ENCODE results near the gene SCGB2A2.

SCGB2A2 gene

GRCh38 chr11:62269654-62270278 is at the start of gene SCGB2A2:
Gene SCGB2A2 (plus strand): TSS chr11:62270158. CDS start chr11:62270217, 59 bp downstream.
- peak; percentile 4 for DNase-seq (ENCODE audit: low spot score)

- DNase-seq (ENCODE audit: low spot score), result no peak
These were observed 48.5 kb upstream of the SCGB2A2 start for GRCh38 chr11:62221498-62221897.

GRCh38 chr11:62223095-62223494 is 46.9 kb upstream of the SCGB2A2 start:
- no peak for DNase-seq (ENCODE audit: low spot score)

- DNase-seq (ENCODE audit: low spot score), result peak; percentile 19
These were observed 36.2 kb upstream of the SCGB2A2 start for GRCh38 chr11:62233730-62234129.

- no peak for DNase-seq (ENCODE audit: low spot score)
These were observed 33.8 kb upstream of the SCGB2A2 start for GRCh38 chr11:62236187-62236586.

- DNase-seq (ENCODE audit: low spot score), result no peak
These were observed 32.5 kb upstream of the SCGB2A2 start for GRCh38 chr11:62237499-62237898.

- DNase-seq (ENCODE audit: low spot score), result no peak
These were observed 31.8 kb upstream of the SCGB2A2 start for GRCh38 chr11:62238151-62238550.

- no peak for DNase-seq (ENCODE audit: low spot score)
These were observed 28.9 kb upstream of the SCGB2A2 start for GRCh38 chr11:62241095-62241494.

- no peak for DNase-seq (ENCODE audit: low spot score)
These were observed 27.9 kb upstream of the SCGB2A2 start, which contains the start of gene SCGB1D2 for GRCh38 chr11:62242021-62242420. Gene SCGB1D2 (plus strand): TSS chr11:62242239. CDS start chr11:62242308, 69 bp downstream.

GRCh38 chr11:62245271-62245753 is 24.6 kb upstream of the SCGB2A2 start:
- peak; percentile 23 for DNase-seq (ENCODE audit: low spot score)

GRCh38 chr11:62251698-62252097 is 18.3 kb upstream of the SCGB2A2 start:
- no peak for DNase-seq (ENCODE audit: low spot score)

GRCh38 chr11:62253999-62254542 is 15.9 kb upstream of the SCGB2A2 start:
- DNase-seq (ENCODE audit: low spot score), result no peak

- DNase-seq (ENCODE audit: low spot score), result no peak
These were observed 13.7 kb upstream of the SCGB2A2 start for GRCh38 chr11:62256281-62256680.

- no peak for DNase-seq (ENCODE audit: low spot score)
These were observed 9.6 kb upstream of the SCGB2A2 start for GRCh38 chr11:62260261-62260953.

- DNase-seq (ENCODE audit: low spot score), result no peak
These were observed 6.0 kb upstream of the SCGB2A2 start for GRCh38 chr11:62264004-62264403.

- DNase-seq (ENCODE audit: low spot score), result no peak
These were observed 3.4 kb upstream of the SCGB2A2 start for GRCh38 chr11:62266558-62266957.

GRCh38 chr11:62267050-62267449 is 2.9 kb upstream of the SCGB2A2 start:
- DNase-seq (ENCODE audit: low spot score), result no peak

- no peak for DNase-seq (ENCODE audit: low spot score)
These were observed 2.4 kb upstream of the SCGB2A2 start for GRCh38 chr11:62267576-62267975.

- no peak for DNase-seq (ENCODE audit: low spot score)
These were observed 3.3 kb downstream of the SCGB2A2 start for GRCh38 chr11:62273284-62273683.

GRCh38 chr11:62273789-62274275 is 3.9 kb downstream of the SCGB2A2 start:
- no peak for DNase-seq (ENCODE audit: low spot score)

- no peak for DNase-seq (ENCODE audit: low spot score)
These were observed 10.5 kb downstream of the SCGB2A2 start for GRCh38 chr11:62280452-62280851.

- no peak for DNase-seq (ENCODE audit: low spot score)
These were observed 25.5 kb downstream of the SCGB2A2 start for GRCh38 chr11:62295504-62295903.

GRCh38 chr11:62298975-62299374 is 29.0 kb downstream of the SCGB2A2 start, which contains the start of gene SCGB1D4:
Gene SCGB1D4 (minus strand): TSS chr11:62299075. CDS start chr11:62299010, 65 bp downstream.
- DNase-seq (ENCODE audit: low spot score), result no peak
